ENCODE data around the gene FGF4. TPM values are rescaled to one million over a fixed set of nuclear protein-coding genes. Genes with fewer than 3 reads are reported as not detected.
"Not testable (repeated sequence)": the region's sequence is repeated elsewhere in the genome, so short reads cannot be mapped to it uniquely, and the experiment has no call there.

Gene FGF4
- total RNA-seq, 4 donors from 2014 or later: not detected

DNA sequence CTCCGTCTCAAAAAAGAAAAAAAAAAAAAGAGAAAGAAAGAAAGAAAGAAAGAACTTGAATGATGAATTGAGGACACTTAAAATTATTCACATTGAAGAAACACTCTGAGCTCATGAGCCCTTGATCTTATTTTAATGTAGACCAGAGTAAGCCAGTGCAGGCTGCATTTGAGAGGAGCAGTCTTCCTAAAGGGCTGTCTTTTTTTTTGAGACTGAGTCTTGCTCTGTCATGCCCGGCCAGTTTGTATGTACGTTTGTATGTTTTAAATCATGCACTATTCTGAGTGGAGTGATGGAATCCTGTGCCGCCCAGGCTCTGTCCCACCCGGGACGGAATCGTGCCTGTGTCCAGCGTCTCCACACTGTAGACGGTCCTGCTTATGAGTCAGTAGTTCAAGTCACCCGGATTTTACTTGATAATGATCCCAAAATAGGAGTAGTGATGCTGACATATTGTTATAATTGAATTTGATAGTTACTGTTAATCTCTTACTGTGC is 9.6 kb downstream of the FGF4 start:
- WGBS, 2 donors: 37 to 39% methylated on average over 10 of the region's 10 CpGs
- H3K4me3 ChIP-seq (ENCODE audit: low read depth, poor library complexity, severe bottlenecking): no peak overlapping the region
- DNase-seq (ENCODE audit: low spot score in 2 of 2): no peak
- TF ChIP-seq, protein P1, sequence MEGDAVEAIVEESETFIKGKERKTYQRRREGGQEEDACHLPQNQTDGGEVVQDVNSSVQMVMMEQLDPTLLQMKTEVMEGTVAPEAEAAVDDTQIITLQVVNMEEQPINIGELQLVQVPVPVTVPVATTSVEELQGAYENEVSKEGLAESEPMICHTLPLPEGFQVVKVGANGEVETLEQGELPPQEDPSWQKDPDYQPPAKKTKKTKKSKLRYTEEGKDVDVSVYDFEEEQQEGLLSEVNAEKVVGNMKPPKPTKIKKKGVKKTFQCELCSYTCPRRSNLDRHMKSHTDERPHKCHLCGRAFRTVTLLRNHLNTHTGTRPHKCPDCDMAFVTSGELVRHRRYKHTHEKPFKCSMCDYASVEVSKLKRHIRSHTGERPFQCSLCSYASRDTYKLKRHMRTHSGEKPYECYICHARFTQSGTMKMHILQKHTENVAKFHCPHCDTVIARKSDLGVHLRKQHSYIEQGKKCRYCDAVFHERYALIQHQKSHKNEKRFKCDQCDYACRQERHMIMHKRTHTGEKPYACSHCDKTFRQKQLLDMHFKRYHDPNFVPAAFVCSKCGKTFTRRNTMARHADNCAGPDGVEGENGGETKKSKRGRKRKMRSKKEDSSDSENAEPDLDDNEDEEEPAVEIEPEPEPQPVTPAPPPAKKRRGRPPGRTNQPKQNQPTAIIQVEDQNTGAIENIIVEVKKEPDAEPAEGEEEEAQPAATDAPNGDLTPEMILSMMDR (IDR thresholded peaks at IDR 0.05): no peak
- no peak for TF ChIP-seq POLR2A (IDR thresholded peaks at IDR 0.05)
- intact Hi-C loops (cut with DNase I; ENCODE audit: low total_unique reads): no loop called here

DNA sequence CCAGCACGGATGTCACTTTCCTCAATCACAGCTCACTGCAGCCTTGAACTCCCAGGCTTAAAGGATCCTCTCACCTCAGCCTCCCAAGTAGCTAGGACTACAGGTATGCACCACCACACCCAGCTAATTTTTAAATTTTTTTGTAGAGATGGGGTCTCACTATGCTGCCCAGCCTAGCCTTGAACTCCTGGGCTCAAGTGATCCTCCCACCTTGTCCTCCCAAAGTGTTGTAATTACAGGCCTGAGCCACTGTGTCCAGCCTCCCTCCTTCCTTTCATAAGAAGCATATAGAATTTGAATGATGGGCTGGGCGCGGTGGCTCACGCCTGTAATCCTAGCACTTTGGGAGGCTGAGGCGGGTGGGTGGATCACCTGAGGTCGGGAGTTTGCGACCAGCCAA is 10.2 kb downstream of the FGF4 start:
- H3K4me3 ChIP-seq (ENCODE audit: low read depth, poor library complexity, severe bottlenecking); intact Hi-C loops (cut with DNase I; ENCODE audit: low total_unique reads); DNase-seq (ENCODE audit: low spot score in 2 of 2): not testable (repeated sequence)
- 93 to 97% methylated on average over 7 of the region's 7 CpGs for WGBS, 2 donors

DNA sequence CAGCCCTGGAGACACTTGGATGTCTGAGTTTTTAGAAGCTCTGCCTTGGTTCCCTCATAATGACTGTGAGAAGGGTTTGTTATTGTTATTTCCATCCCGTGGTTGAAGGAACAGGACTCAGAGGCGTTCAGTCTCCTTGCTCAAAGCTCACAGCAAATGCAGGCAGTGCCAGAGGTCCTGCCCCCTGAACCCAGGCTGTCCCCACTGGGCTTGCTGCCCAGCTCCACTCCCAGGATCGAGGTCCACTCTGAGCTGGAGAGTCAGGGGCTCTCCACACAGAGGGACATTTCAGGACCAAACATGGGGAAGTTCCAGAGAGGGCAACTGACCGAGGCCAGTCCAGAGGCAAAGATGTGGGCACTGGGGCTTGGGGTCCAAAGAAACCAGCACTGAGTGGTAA is 14.8 kb downstream of the FGF4 start:
- intact Hi-C loops (cut with DNase I; ENCODE audit: low total_unique reads): no loop called here
- no peak for DNase-seq (ENCODE audit: low spot score in 2 of 2)
- no peak overlapping the region for H3K4me3 ChIP-seq (ENCODE audit: low read depth, poor library complexity, severe bottlenecking)
- TF ChIP-seq, protein P1 (IDR thresholded peaks at IDR 0.05): no peak
- TF ChIP-seq POLR2A (IDR thresholded peaks at IDR 0.05): no peak
- WGBS, 2 donors: 51 to 73% methylated on average over 4 of the region's 4 CpGs

DNA sequence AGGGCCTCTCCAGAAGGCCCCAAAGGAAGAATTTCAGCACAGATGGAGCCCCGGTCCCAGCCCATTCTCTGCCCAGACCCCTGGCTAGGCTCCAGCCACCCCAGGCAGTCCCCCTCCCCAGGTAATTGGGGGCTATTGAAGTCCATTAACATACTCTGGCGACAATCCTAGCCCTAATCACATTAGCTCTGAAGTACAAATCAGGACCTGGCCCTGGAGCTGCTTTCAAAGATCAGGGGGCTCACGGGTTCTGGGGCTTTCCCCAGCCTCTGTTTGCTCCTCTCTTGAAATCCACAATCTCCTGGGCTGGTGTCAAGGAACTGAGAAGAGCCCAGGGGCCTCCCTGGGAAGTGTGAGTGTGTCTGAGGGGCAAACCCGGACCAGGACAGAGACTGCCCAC is 22.3 kb downstream of the FGF4 start:
- no peak for DNase-seq (ENCODE audit: low spot score in 2 of 2)
- no peak overlapping the region for H3K4me3 ChIP-seq (ENCODE audit: low read depth, poor library complexity, severe bottlenecking)
- WGBS, 2 donors: 20 to 22% methylated on average over 3 to 4 of the region's 4 CpGs
- TF ChIP-seq, protein P1 (IDR thresholded peaks at IDR 0.05): no peak
- TF ChIP-seq POLR2A (IDR thresholded peaks at IDR 0.05): no peak
- intact Hi-C loops (cut with DNase I; ENCODE audit: low total_unique reads): no loop called here

DNA sequence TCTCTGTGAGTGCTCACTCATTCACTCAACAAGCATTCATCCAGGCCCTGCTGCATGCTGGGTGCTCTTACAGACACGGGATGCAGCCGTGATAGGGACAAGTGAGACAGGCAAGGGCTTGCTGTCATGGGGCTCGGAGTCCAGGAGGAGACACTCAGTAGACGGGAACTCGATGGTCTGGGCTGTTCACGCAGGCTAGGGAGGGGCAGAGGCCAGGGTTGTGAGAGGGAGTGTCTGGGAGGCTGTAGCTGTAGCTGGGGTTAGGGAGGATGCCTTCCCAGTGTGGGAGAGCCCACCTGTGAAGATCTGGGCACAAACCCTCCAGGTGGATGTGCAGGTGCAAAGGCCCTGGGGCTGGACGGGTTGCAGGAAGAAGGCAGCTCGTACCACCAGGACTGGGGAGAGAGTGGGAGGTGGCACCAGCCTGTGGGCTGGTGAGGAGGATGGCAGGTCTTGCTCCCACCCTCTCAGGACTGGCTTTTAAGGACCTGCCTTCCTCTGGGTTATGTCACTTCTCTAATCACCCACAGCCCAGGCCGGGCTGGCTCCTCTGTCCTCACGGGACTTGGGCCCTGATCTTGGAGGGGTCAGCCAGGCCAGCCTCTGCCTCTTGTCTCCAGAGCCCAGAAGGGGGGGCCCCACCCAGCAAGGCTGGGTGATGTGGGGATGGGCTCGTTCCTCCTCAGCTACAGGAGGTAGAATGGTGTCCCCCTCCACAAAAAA is 24.1 kb downstream of the FGF4 start:
- intact Hi-C loops (cut with DNase I; ENCODE audit: low total_unique reads): no loop called here
- WGBS, 2 donors: 62 to 72% methylated on average over 11 of the region's 11 CpGs
- H3K4me3 ChIP-seq (ENCODE audit: low read depth, poor library complexity, severe bottlenecking): no peak overlapping the region
- no peak for DNase-seq (ENCODE audit: low spot score in 2 of 2)
- TF ChIP-seq, protein P1 (IDR thresholded peaks at IDR 0.05): no peak
- no peak for TF ChIP-seq POLR2A (IDR thresholded peaks at IDR 0.05)

DNA sequence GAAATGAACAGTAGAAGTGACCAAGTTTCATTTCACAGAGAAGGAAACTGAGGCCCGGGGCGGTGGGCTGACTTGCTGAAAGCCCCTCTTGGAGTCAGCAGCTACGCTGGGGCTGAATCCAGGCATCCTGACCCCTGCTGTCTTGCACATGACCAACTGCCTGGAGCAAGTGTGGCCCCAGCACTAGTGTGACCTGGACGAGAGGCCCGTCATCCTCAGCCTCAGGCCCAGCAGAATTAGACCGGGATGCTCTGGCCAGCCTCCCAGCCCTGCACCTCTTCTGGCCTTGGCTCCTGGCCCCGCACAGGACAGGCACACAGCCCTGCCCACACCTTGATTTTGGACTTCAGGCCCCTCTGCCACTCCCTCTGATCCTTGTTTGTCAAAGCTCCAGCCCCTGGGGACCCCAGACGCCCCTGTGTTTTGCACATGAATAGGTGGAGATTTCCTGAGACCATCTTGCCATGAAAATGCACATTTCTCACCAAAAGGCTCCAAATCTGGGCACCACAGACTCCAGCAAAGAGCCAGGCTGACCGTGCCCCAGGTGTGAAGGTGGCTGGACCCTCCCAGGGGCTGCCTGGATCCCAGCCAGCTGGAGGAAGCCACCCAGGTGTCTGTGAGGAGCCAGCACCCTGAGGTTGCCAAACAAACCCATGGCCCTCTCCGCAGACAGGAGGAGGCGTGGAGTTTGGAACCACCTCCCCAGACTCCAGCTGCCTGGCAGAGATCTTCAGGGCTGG is 24.9 kb downstream of the FGF4 start:
- intact Hi-C loops (cut with DNase I; ENCODE audit: low total_unique reads): no loop called here
- WGBS, 2 donors: 58 to 74% methylated on average over 7 to 9 of the region's 11 CpGs
- TF ChIP-seq, protein P1 (IDR thresholded peaks at IDR 0.05): no peak
- no peak for TF ChIP-seq POLR2A (IDR thresholded peaks at IDR 0.05)
- DNase-seq (ENCODE audit: low spot score in 2 of 2): no peak
- H3K4me3 ChIP-seq (ENCODE audit: low read depth, poor library complexity, severe bottlenecking): no peak overlapping the region
